GF-D8 (cell line): Measurements from ENCODE around the gene IQGAP2.

Experiments used
- DNase-seq: peaks from one replicate; lab custom pipeline; 2025; lab: John Stamatoyannopoulos, UW

The IQGAP2 gene

GRCh38 chr5:76385540-76385939, 17.5 kb upstream of the IQGAP2 start:
- DNase-seq: no peak

- no peak for DNase-seq
These were observed 16.7 kb upstream of the IQGAP2 start for GRCh38 chr5:76386360-76386759.

GRCh38 chr5:76388236-76388635, 14.8 kb upstream of the IQGAP2 start:
- DNase-seq: no peak

- no peak for DNase-seq
These were observed 14.1 kb upstream of the IQGAP2 start for GRCh38 chr5:76388791-76389512.

- DNase-seq: no peak
These were observed 13.5 kb upstream of the IQGAP2 start for GRCh38 chr5:76389513-76390154.

GRCh38 chr5:76391014-76391413, 12.1 kb upstream of the IQGAP2 start:
- DNase-seq: no peak

- DNase-seq: no peak
These were observed 9.9 kb upstream of the IQGAP2 start for GRCh38 chr5:76393035-76393680.

- no peak for DNase-seq
These were observed 5.9 kb upstream of the IQGAP2 start for GRCh38 chr5:76397200-76397599.

GRCh38 chr5:76399268-76399667, 3.8 kb upstream of the IQGAP2 start:
- no peak for DNase-seq

- DNase-seq: no peak
These were observed 2.6 kb upstream of the IQGAP2 start for GRCh38 chr5:76400466-76400865.

GRCh38 chr5:76401801-76402250, 1.3 kb upstream of the IQGAP2 start:
- DNase-seq: peak; percentile 34

- DNase-seq: peak; percentile 87
These were observed 717 bp upstream of the IQGAP2 start for GRCh38 chr5:76402251-76402885.

GRCh38 chr5:76403766-76404222, 709 bp downstream of the IQGAP2 start:
- peak; percentile 1 for DNase-seq

- DNase-seq: peak; percentile 13
These were observed 1.4 kb downstream of the IQGAP2 start for GRCh38 chr5:76404223-76405211.

- no peak for DNase-seq
These were observed 2.9 kb downstream of the IQGAP2 start for GRCh38 chr5:76406014-76406413.

GRCh38 chr5:76406673-76407072, 3.6 kb downstream of the IQGAP2 start:
- DNase-seq: no peak

- no peak for DNase-seq
These were observed 5.1 kb downstream of the IQGAP2 start for GRCh38 chr5:76408104-76408654.

GRCh38 chr5:76412511-76412910, 9.4 kb downstream of the IQGAP2 start:
- DNase-seq: no peak

GRCh38 chr5:76413746-76414145, 10.7 kb downstream of the IQGAP2 start:
- DNase-seq: peak; percentile 9

GRCh38 chr5:76414788-76415187, 11.7 kb downstream of the IQGAP2 start:
- DNase-seq: no peak

- DNase-seq: no peak
These were observed 12.8 kb downstream of the IQGAP2 start for GRCh38 chr5:76415855-76416254.
